Gastrocnemius medialis (tissue), 4 donors: Measurements from ENCODE around the gene BARX2.

ENCODE experiments used
- CTCF ChIP-seq, 5 experiments: fragments of 450-650 bp in 3 of 5; fragments of 200-600 bp in 2 of 5; sonication (generic) in 2 of 5; IDR thresholded peaks in 4 of 5; conservative IDR thresholded peaks in 1 of 5; 1 replicate in 4 of 5; 2 replicates in 1 of 5; pipeline ENCODE4 v1.5.1; 2016 to 2019; ENCODE audit warnings: antibody characterized with exemption in 5 of 5, mild to moderate bottlenecking in 3 of 5, moderate library complexity in 3 of 5
- POLR2A ChIP-seq, 2 donors: fragments of 450-650 bp; IDR thresholded peaks; one replicate each; pipeline ENCODE4 v1.6.1; 2017; ENCODE audit warnings: antibody characterized with exemption in 2 of 2, mild to moderate bottlenecking in 2 of 2, moderate library complexity in 2 of 2

- TF ChIP-seq CTCF (IDR thresholded peaks at IDR 0.05 in 4 of 5, conservative IDR thresholded peaks at IDR 0.05 in 1 of 5) (no peak), POLR2A (IDR thresholded peaks at IDR 0.05) (no peak)
Measured at GRCh38 chr11:129348813-129349212, 26.8 kb upstream of the BARX2 start.
